Measurements from ENCODE around the gene STXBP1. TPM values are rescaled to one million over a fixed set of nuclear protein-coding genes. Genes with fewer than 3 reads are reported as not detected.

STXBP1 gene
- total RNA-seq, 1 experiment from 2014 or later, result 11.2 TPM

Other genes starting within 250 kb of the STXBP1 start
- 32.7 and 33.0 TPM in 2 replicates for gene SLC2A8, start 215.1 kb upstream of the STXBP1 start, total RNA-seq (2014; rRNA removed; shearing (Covaris generic))
- 4.8 and 8.8 TPM in 2 replicates for gene ZNF79, start 187.9 kb upstream of the STXBP1 start, total RNA-seq (2014; rRNA removed; shearing (Covaris generic))
- gene RPL12, start 160.9 kb upstream of the STXBP1 start, total RNA-seq (2014; rRNA removed; shearing (Covaris generic)), result 1,861 and 2,468 TPM in 2 replicates
- gene LRSAM1, start 160.8 kb upstream of the STXBP1 start, total RNA-seq (2014; rRNA removed; shearing (Covaris generic)), result 20.0 and 20.7 TPM in 2 replicates
- gene CFAP157, start 94.7 kb downstream of the STXBP1 start, total RNA-seq (2014; rRNA removed; shearing (Covaris generic)), result not detected in 2 replicates
- 33.3 and 35.0 TPM in 2 replicates for gene PTRH1, start 103.4 kb downstream of the STXBP1 start, total RNA-seq (2014; rRNA removed; shearing (Covaris generic))
- not detected in 2 replicates for gene TTC16, start 103.8 kb downstream of the STXBP1 start, total RNA-seq (2014; rRNA removed; shearing (Covaris generic))
- 17.9 and 25.0 TPM in 2 replicates for gene TOR2A, start 123.0 kb downstream of the STXBP1 start, total RNA-seq (2014; rRNA removed; shearing (Covaris generic))
- gene SH2D3C, start 166.4 kb downstream of the STXBP1 start, total RNA-seq (2014; rRNA removed; shearing (Covaris generic)), result 4.6 and 6.5 TPM in 2 replicates
- 103 and 121 TPM in 2 replicates for gene CDK9, start 173.8 kb downstream of the STXBP1 start, total RNA-seq (2014; rRNA removed; shearing (Covaris generic))
- gene FPGS, start 190.6 kb downstream of the STXBP1 start, total RNA-seq (2014; rRNA removed; shearing (Covaris generic)), result 164 and 188 TPM in 2 replicates
- gene ENG, start 242.4 kb downstream of the STXBP1 start, total RNA-seq (2014; rRNA removed; shearing (Covaris generic)), result 2.6 and 4.4 TPM in 2 replicates